Measurements from ENCODE around the gene PRKG1.

PRKG1 gene

DNA sequence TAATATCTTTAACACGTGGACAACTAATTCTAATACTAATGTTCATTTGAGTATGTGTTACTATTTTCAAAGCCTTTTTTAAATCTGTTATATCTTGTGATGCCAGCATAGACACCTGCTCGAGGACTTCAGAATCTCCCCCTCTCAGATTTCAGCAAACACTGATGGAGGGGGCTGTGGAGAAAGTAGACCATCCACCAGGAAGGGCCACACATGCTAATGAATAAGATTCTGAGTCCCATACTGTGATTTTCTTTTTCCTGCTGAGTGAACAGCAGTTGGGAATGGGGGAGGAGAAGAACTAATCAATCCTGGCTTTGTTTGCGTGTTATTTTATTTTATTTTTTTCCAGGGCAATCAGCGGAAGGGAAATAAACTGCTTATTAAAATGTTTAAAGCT is 783.0 kb downstream of the PRKG1 start:
- no peak overlapping the region for H3K4me3 ChIP-seq (ENCODE audit: low read length)

DNA sequence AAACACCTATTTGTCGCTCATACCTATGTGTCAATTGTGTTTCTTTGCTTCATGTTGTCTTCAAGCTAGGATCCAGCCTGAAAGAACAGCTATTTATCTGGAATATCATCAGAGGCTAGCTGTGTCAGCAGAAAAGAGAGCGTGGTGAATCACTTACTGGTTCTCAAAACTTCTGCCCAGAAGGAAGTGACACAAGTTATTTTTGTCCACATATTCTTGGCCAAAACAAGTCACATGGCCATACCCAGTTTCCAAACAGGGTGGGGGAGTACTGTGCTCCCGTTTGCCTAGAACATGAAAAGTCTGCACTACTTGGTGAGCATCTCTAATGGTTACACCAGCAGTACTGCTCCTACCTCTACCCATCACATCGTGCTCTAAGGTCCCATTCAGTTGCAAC is 786.0 kb downstream of the PRKG1 start:
- Histone ChIP-seq H2AFZ (ENCODE audit: low read depth, low read length) (no peak overlapping the region), H3K27me3 (ENCODE audit: low read depth, low read length) (no peaks in the 10 kb centered on the region), H3K9me3 (ENCODE audit: insufficient read depth, low read length) (no peaks in the 10 kb centered on the region), H3K27ac (ENCODE audit: low read length) (no peak overlapping the region), H4K20me1 (ENCODE audit: insufficient read depth, low read length) (no peaks in the 10 kb centered on the region), H3K4me2 (ENCODE audit: low read length) (no peak overlapping the region; the same call in 1 of the 2 replicates), H3K9ac (ENCODE audit: low read length) (no peak overlapping the region), H3K36me3 (replicated peaks; ENCODE audit: low read depth, low read length) (no peaks in the 10 kb centered on the region), H3K79me2 (ENCODE audit: low read length) (no peaks in the 10 kb centered on the region), H3K4me3 (ENCODE audit: low read length) (no peak overlapping the region), H3K4me1 (ENCODE audit: low read length) (peaks cover 25% of the 10 kb centered on the region)
- no peak for TF ChIP-seq EZH2phosphoT487 (IDR thresholded peaks at IDR 0.05; ENCODE audit: low read depth)

More for the DNA sequence above, 783.0 kb downstream of the PRKG1 start:
- no peak overlapping the region for H3K9ac ChIP-seq (ENCODE audit: low read length)
- no peaks in the 10 kb centered on the region for H3K27me3 ChIP-seq (ENCODE audit: low read depth, low read length)
- no peaks in the 10 kb centered on the region for H3K9me3 ChIP-seq (ENCODE audit: insufficient read depth, low read length)
- H3K4me2 ChIP-seq (ENCODE audit: low read length): no peak overlapping the region
- no peak overlapping the region for H2AFZ ChIP-seq (ENCODE audit: low read depth, low read length)
- H4K20me1 ChIP-seq (ENCODE audit: insufficient read depth, low read length): no peaks in the 10 kb centered on the region
- no peak for TF ChIP-seq EZH2phosphoT487 (IDR thresholded peaks at IDR 0.05; ENCODE audit: low read depth)
- TF ChIP-seq, protein P1, sequence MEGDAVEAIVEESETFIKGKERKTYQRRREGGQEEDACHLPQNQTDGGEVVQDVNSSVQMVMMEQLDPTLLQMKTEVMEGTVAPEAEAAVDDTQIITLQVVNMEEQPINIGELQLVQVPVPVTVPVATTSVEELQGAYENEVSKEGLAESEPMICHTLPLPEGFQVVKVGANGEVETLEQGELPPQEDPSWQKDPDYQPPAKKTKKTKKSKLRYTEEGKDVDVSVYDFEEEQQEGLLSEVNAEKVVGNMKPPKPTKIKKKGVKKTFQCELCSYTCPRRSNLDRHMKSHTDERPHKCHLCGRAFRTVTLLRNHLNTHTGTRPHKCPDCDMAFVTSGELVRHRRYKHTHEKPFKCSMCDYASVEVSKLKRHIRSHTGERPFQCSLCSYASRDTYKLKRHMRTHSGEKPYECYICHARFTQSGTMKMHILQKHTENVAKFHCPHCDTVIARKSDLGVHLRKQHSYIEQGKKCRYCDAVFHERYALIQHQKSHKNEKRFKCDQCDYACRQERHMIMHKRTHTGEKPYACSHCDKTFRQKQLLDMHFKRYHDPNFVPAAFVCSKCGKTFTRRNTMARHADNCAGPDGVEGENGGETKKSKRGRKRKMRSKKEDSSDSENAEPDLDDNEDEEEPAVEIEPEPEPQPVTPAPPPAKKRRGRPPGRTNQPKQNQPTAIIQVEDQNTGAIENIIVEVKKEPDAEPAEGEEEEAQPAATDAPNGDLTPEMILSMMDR (IDR thresholded peaks at IDR 0.05; ENCODE audit: low read depth, low read length): no peak
- 0 out of 2 replicates have a peak, but pooled peaks cover 4% of the 10 kb centered on the region for H3K4me1 ChIP-seq (ENCODE audit: low read length)
- H3K79me2 ChIP-seq (ENCODE audit: low read length): no peaks in the 10 kb centered on the region
- no peak overlapping the region for H3K27ac ChIP-seq (ENCODE audit: low read length)
- no peaks in the 10 kb centered on the region for H3K36me3 ChIP-seq (replicated peaks; ENCODE audit: low read depth, low read length)

DNA sequence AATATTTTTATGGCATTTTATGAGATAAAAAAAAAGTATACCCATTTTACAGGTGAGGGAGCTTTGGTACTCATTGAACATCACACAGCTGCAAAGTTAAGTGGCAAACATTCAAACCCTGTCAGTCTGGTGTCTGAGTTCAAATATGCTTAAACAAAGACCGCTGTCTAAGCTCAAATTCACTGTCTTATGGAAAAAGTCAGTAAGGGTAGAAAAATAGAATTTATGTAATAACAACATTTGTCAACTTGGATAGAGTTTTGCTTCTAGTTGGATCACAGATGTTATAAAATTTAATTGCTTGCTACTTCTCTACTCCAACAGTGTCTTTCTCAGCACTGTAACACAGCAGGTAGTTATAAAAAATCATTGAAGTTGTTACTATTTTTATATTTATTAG is 786.8 kb downstream of the PRKG1 start:
- TF ChIP-seq, protein P1 (IDR thresholded peaks at IDR 0.05; ENCODE audit: low read depth, low read length): no peak
- TF ChIP-seq EZH2phosphoT487 (IDR thresholded peaks at IDR 0.05; ENCODE audit: low read depth): no peak
- Histone ChIP-seq H3K27me3 (ENCODE audit: low read depth, low read length) (no peaks in the 10 kb centered on the region), H3K9ac (ENCODE audit: low read length) (no peak overlapping the region), H2AFZ (ENCODE audit: low read depth, low read length) (no peak overlapping the region), H3K36me3 (replicated peaks; ENCODE audit: low read depth, low read length) (no peaks in the 10 kb centered on the region), H3K4me2 (ENCODE audit: low read length) (no peak overlapping the region), H4K20me1 (ENCODE audit: insufficient read depth, low read length) (no peaks in the 10 kb centered on the region), H3K9me3 (ENCODE audit: insufficient read depth, low read length) (no peaks in the 10 kb centered on the region), H3K4me3 (ENCODE audit: low read length) (no peak overlapping the region), H3K27ac (ENCODE audit: low read length) (no peak overlapping the region), H3K79me2 (ENCODE audit: low read length) (no peaks in the 10 kb centered on the region), H3K4me1 (ENCODE audit: low read length) (peaks cover 25% of the 10 kb centered on the region)

DNA sequence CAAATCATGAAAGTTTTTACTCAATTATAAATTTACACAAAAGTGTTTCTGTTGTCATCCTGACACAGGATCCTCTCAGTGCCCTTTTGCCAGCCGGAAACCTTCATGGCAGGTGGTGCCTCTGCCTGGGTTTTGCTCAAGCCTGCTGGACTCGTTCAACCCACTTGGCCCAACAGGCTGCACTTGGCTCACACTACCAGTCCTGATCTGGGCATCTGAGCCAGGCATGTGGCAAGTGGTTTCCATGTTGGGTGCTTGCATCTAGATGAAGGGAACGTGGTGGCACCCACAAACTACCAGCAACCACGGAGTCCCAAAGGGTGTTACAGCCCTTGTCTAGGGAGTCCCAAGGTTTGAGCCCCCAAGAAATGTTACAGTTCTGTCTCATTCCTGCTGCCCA is 787.4 kb downstream of the PRKG1 start:
- no peak for TF ChIP-seq EZH2phosphoT487 (IDR thresholded peaks at IDR 0.05; ENCODE audit: low read depth)
- TF ChIP-seq, protein P1 (IDR thresholded peaks at IDR 0.05; ENCODE audit: low read depth, low read length): no peak

DNA sequence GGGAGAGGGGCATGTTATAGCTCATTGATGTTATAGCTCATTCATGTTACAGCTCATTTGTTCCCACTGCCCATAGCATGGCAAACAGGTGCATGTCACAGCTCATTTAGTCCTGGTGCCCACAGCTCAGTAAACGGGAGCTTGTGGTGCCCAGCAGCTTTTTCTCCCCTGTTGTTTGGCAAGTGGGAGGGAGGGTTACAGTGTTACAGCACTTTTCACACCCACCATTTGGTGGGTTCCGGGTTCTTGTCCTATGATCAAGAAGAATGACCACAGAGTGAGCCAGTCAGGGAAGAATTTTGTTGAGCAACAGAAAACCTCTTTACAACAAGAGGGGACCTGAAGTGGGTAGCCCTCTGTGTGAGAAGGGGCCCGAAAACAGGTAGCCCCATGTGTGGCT is 787.9 kb downstream of the PRKG1 start:
- H3K4me3 ChIP-seq (ENCODE audit: low read length): no peak overlapping the region
- no peak overlapping the region for H3K4me2 ChIP-seq (ENCODE audit: low read length)
- H3K4me1 ChIP-seq (ENCODE audit: low read length): peaks cover 25% of the 10 kb centered on the region
- H4K20me1 ChIP-seq (ENCODE audit: insufficient read depth, low read length): no peaks in the 10 kb centered on the region
- no peaks in the 10 kb centered on the region for H3K27me3 ChIP-seq (ENCODE audit: low read depth, low read length)
- H3K36me3 ChIP-seq (replicated peaks; ENCODE audit: low read depth, low read length): no peaks in the 10 kb centered on the region
- H3K79me2 ChIP-seq (ENCODE audit: low read length): no peaks in the 10 kb centered on the region
- H3K9ac ChIP-seq (ENCODE audit: low read length): no peak overlapping the region
- no peaks in the 10 kb centered on the region for H3K9me3 ChIP-seq (ENCODE audit: insufficient read depth, low read length)
- H2AFZ ChIP-seq (ENCODE audit: low read depth, low read length): no peak overlapping the region
- TF ChIP-seq, protein P1 (IDR thresholded peaks at IDR 0.05; ENCODE audit: low read depth, low read length): no peak
- no peak overlapping the region for H3K27ac ChIP-seq (ENCODE audit: low read length)

More for the DNA sequence above, 787.4 kb downstream of the PRKG1 start:
- Histone ChIP-seq H3K36me3 (replicated peaks; ENCODE audit: low read depth, low read length) (no peaks in the 10 kb centered on the region), H2AFZ (ENCODE audit: low read depth, low read length) (no peak overlapping the region), H3K4me2 (ENCODE audit: low read length) (no peak overlapping the region), H3K79me2 (ENCODE audit: low read length) (no peaks in the 10 kb centered on the region), H4K20me1 (ENCODE audit: insufficient read depth, low read length) (no peaks in the 10 kb centered on the region), H3K4me1 (ENCODE audit: low read length) (peaks cover 25% of the 10 kb centered on the region), H3K27me3 (ENCODE audit: low read depth, low read length) (no peaks in the 10 kb centered on the region), H3K9me3 (ENCODE audit: insufficient read depth, low read length) (no peaks in the 10 kb centered on the region), H3K27ac (ENCODE audit: low read length) (no peak overlapping the region), H3K4me3 (ENCODE audit: low read length) (no peak overlapping the region), H3K9ac (ENCODE audit: low read length) (no peak overlapping the region)

Measured in OCI-LY3 (cell line).